H9 (cell line): ENCODE results near the gene CGA. TPM values are rescaled to one million over a fixed set of nuclear protein-coding genes. Genes with fewer than 3 reads are reported as not detected.

Experiments
- DNase-seq: peaks from one replicate; pipeline ENCODE4 v3.0.0-alpha.2; 2017
- H2AFZ ChIP-seq: one replicate; pipeline ENCODE4 v1.6.1; 2013; ENCODE audit warnings: mild to moderate bottlenecking, low read length, control low read depth, moderate library complexity
- H2AK5ac ChIP-seq: 2 replicates; pipeline ENCODE4 v1.6.1; 2013; ENCODE audit warnings: low read length, control low read depth, mixed read lengths; ENCODE audit not compliant: insufficient read length
- H2BK120ac ChIP-seq: one replicate; pipeline ENCODE4 v1.6.1; 2013; ENCODE audit warnings: low read depth, mild to moderate bottlenecking, low read length, control low read depth, inconsistent platforms; ENCODE audit not compliant: poor library complexity, severe bottlenecking
- H2BK12ac ChIP-seq: 2 replicates; pipeline ENCODE4 v1.6.1; 2013; ENCODE audit warnings: low read length, control low read depth, mixed read lengths, low read depth; ENCODE audit not compliant: insufficient read length
- H2BK15ac ChIP-seq: 2 replicates; pipeline ENCODE4 v1.6.1; 2013; ENCODE audit warnings: low read depth, low read length, control low read depth
- H2BK20ac ChIP-seq: one replicate; pipeline ENCODE4 v1.6.1; 2013; ENCODE audit warnings: low read depth, mild to moderate bottlenecking, low read length, control low read depth, inconsistent platforms; ENCODE audit not compliant: poor library complexity, severe bottlenecking
- H2BK5ac ChIP-seq: 2 replicates; pipeline ENCODE4 v1.6.1; 2013; ENCODE audit warnings: low read length, control low read depth, mixed read lengths; ENCODE audit not compliant: insufficient read length
- H3K14ac ChIP-seq: 2 replicates; pipeline ENCODE4 v1.6.1; 2013; ENCODE audit warnings: low read length, control low read depth; ENCODE audit not compliant: insufficient read depth
- H3K18ac ChIP-seq: 2 replicates; pipeline ENCODE4 v1.6.1; 2013; ENCODE audit warnings: low read depth, mild to moderate bottlenecking, mixed read lengths, low read length, control low read depth; ENCODE audit not compliant: insufficient read length
- H3K23ac ChIP-seq: 2 replicates; pipeline ENCODE4 v1.6.1; 2013; ENCODE audit warnings: low read length, control low read depth, mixed read lengths, low read depth; ENCODE audit not compliant: insufficient read length
- H3K23me2 ChIP-seq: 2 replicates; pipeline ENCODE4 v1.6.1; 2013; ENCODE audit warnings: low read depth, mild to moderate bottlenecking, mixed read lengths, low read length, control low read depth; ENCODE audit not compliant: insufficient read length, poor library complexity, severe bottlenecking
- H3K27ac ChIP-seq: 2 replicates; pipeline ENCODE4 v1.5.1; 2013; ENCODE audit warnings: low read length, control low read depth, mixed read lengths, low read depth; ENCODE audit not compliant: insufficient read length
- H3K27me3 ChIP-seq: 2 replicates; pipeline ENCODE4 v1.6.1; 2013; ENCODE audit warnings: low read length, control low read depth, inconsistent platforms; ENCODE audit not compliant: insufficient read depth
- H3K4ac ChIP-seq: 2 replicates; pipeline ENCODE4 v1.6.1; 2013; ENCODE audit warnings: low read depth, mild to moderate bottlenecking, control low read depth, inconsistent platforms, low read length, moderate library complexity
- H3K4me1 ChIP-seq: 2 replicates; pipeline ENCODE4 v1.6.1; 2013; ENCODE audit warnings: low read length, control low read depth, inconsistent platforms; ENCODE audit not compliant: insufficient read depth
- H3K4me2 ChIP-seq: 2 replicates; pipeline ENCODE4 v1.6.1; 2013; ENCODE audit warnings: low read length, control low read depth, mixed read lengths; ENCODE audit not compliant: insufficient read length, insufficient read depth
- H3K56ac ChIP-seq: 2 replicates; pipeline ENCODE4 v1.6.1; 2013; ENCODE audit warnings: low read depth, mild to moderate bottlenecking, mixed read lengths, low read length, control low read depth; ENCODE audit not compliant: insufficient read length
- H3K79me1 ChIP-seq: 2 replicates; pipeline ENCODE4 v1.6.1; 2013; ENCODE audit warnings: low read depth, mild to moderate bottlenecking, moderate library complexity, low read length, control low read depth, inconsistent platforms; ENCODE audit not compliant: insufficient read depth, poor library complexity, severe bottlenecking
- H3K79me2 ChIP-seq: 2 replicates; pipeline ENCODE4 v1.6.1; 2013; ENCODE audit warnings: low read length, control low read depth, inconsistent platforms; ENCODE audit not compliant: insufficient read depth
- H3K9ac ChIP-seq: 2 replicates; pipeline ENCODE4 v1.6.1; 2013; ENCODE audit warnings: low read length, control low read depth, mixed read lengths; ENCODE audit not compliant: insufficient read length; ENCODE audit errors: extremely low read depth
- H3K9me3 ChIP-seq: one replicate; pipeline ENCODE4 v1.6.1; 2013; ENCODE audit warnings: low read depth, low read length, inconsistent platforms; ENCODE audit not compliant: control insufficient read depth
- H3T11ph ChIP-seq: one replicate; pipeline ENCODE4 v1.6.1; 2013; ENCODE audit warnings: mild to moderate bottlenecking, low read length, control low read depth, inconsistent platforms
- H4K20me1 ChIP-seq: one replicate; pipeline ENCODE4 v1.6.1; 2013; ENCODE audit not compliant: control insufficient read depth, insufficient read length, insufficient read depth
- H4K5ac ChIP-seq: 2 replicates; pipeline ENCODE4 v1.6.1; 2013; ENCODE audit warnings: low read depth, mild to moderate bottlenecking, mixed read lengths, low read length, control low read depth; ENCODE audit not compliant: insufficient read length
- H4K8ac ChIP-seq: replicated peaks from 2 replicates; pipeline ENCODE4 v1.6.1; 2013; ENCODE audit warnings: low read length, control low read depth, mixed read lengths, low read depth; ENCODE audit not compliant: insufficient read length
- H4K91ac ChIP-seq: 2 replicates; pipeline ENCODE4 v1.6.1; 2013; ENCODE audit warnings: low read depth, mild to moderate bottlenecking, moderate library complexity, mixed read lengths, low read length, control low read depth; ENCODE audit not compliant: insufficient read length
- H3K27ac Mint-ChIP-seq, 3 experiments: 2 replicates in 2 of 3; 3 replicates in 1 of 3; pipeline ENCODE4 v1.8.0; 2020 to 2021; ENCODE audit warnings: mixed read lengths in 3 of 3, mild to moderate bottlenecking in 1 of 3, moderate library complexity in 1 of 3
- H3K27me3 Mint-ChIP-seq: 2 replicates; pipeline ENCODE4 v1.8.0; 2021; ENCODE audit warnings: low read depth, mild to moderate bottlenecking, moderate library complexity, mixed read lengths
- H3K36me3 Mint-ChIP-seq, 3 experiments: 2 replicates in 2 of 3; 3 replicates in 1 of 3; pipeline ENCODE4 v1.8.0; 2020 to 2021; ENCODE audit warnings: low read depth in 3 of 3, mixed read lengths in 3 of 3; ENCODE audit not compliant: insufficient read depth in 1 of 3
- H3K4me1 Mint-ChIP-seq, 2 experiments: 2 replicates each; pipeline ENCODE4 v1.8.0; 2020; ENCODE audit warnings: mixed read lengths in 2 of 2
- H3K4me3 Mint-ChIP-seq, 2 experiments: 2 replicates in 1 of 2; 3 replicates in 1 of 2; pipeline ENCODE4 v1.8.0; 2020 to 2021; ENCODE audit warnings: mild to moderate bottlenecking in 2 of 2, mixed read lengths in 2 of 2, moderate library complexity in 1 of 2
- H3K9me3 Mint-ChIP-seq, 2 experiments: 2 replicates in 1 of 2; 3 replicates in 1 of 2; pipeline ENCODE4 v1.8.0; 2020; ENCODE audit warnings: mild to moderate bottlenecking in 2 of 2, mixed read lengths in 2 of 2, moderate library complexity in 1 of 2
- WGBS: extraction: QIAGEN DNeasy Blood & Tissue Kit; methylation state at CpG from one replicate; pipeline ENCODE4 v1.1.7; 2013; ENCODE audit warnings: missing lambda C conversion rate, low lambda C conversion rate, mixed read lengths; ENCODE audit not compliant: insufficient read length; ENCODE audit errors: extremely low coverage; 5-methylcytosine and 5-hydroxymethylcytosine counted together
- total RNA-seq: library from RNA; stranded (reverse); gene quantifications from 2 replicates; pipeline ENCODE4 v1.2.1, GENCODE V29; 2021
- TF ChIP-seq, protein P1 (sequence below): fragments of 200-600 bp; sonication (generic); conservative IDR thresholded peaks from 3 replicates; pipeline ENCODE4 v1.8.0; 2021; ENCODE audit warnings: antibody characterized with exemption, mild to moderate bottlenecking

Gene CGA
- total RNA-seq, 1 experiment from 2014 or later: not detected

DNA sequence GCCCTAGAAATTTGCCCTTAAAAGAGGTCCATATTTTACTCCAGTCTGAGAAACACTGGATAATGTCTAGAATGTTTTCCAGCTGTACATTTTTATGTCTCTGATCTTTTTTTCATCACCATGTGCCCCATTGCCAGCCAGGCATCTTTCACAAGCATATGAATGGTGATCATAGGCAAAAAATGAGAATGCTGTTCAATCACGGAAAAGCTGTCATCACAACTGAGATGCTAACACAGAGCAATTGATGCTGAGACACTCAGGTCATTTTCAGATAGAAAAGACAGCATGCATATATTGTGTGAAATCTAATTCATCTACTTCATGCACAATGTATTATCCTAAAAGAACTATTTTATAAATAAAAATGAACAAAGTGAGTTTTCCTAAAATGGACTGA is 41.6 kb downstream of the CGA start:
- TF ChIP-seq, protein P1, sequence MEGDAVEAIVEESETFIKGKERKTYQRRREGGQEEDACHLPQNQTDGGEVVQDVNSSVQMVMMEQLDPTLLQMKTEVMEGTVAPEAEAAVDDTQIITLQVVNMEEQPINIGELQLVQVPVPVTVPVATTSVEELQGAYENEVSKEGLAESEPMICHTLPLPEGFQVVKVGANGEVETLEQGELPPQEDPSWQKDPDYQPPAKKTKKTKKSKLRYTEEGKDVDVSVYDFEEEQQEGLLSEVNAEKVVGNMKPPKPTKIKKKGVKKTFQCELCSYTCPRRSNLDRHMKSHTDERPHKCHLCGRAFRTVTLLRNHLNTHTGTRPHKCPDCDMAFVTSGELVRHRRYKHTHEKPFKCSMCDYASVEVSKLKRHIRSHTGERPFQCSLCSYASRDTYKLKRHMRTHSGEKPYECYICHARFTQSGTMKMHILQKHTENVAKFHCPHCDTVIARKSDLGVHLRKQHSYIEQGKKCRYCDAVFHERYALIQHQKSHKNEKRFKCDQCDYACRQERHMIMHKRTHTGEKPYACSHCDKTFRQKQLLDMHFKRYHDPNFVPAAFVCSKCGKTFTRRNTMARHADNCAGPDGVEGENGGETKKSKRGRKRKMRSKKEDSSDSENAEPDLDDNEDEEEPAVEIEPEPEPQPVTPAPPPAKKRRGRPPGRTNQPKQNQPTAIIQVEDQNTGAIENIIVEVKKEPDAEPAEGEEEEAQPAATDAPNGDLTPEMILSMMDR: no peak
- H2BK15ac ChIP-seq: no peak overlapping the region
- no peaks in the 10 kb centered on the region for H3K9me3 Mint-ChIP-seq
- no peaks in the 10 kb centered on the region for H3K36me3 Mint-ChIP-seq
- no CpG with 5 or more reads among the region's 1 CpG for WGBS
- no peak overlapping the region for H2BK20ac ChIP-seq
- H3K27ac ChIP-seq: no peak overlapping the region
- no peak overlapping the region for H2AK5ac ChIP-seq
- H2BK5ac ChIP-seq: no peak overlapping the region
- DNase-seq: no peak
- H3K4me2 ChIP-seq: no peak overlapping the region
- H3K27me3 ChIP-seq: no peaks in the 10 kb centered on the region
- H3K23ac ChIP-seq: no peak overlapping the region
- no peaks in the 10 kb centered on the region for H3K79me1 ChIP-seq
- H3K27ac Mint-ChIP-seq: no peak overlapping the region
- H3K14ac ChIP-seq: no peak overlapping the region
- H2AFZ ChIP-seq: no peak overlapping the region
- H3K18ac ChIP-seq: no peak overlapping the region
- no peak overlapping the region for H3K56ac ChIP-seq
- H3K4ac ChIP-seq: no peak overlapping the region
- no peaks in the 10 kb centered on the region for H4K20me1 ChIP-seq
- H3K9me3 ChIP-seq: no peaks in the 10 kb centered on the region
- no peak overlapping the region for H2BK12ac ChIP-seq
- no peaks in the 10 kb centered on the region for H3K79me2 ChIP-seq
- no peaks in the 10 kb centered on the region; the same call in 1 of the 2 replicates for H3K27me3 Mint-ChIP-seq
- no peaks in the 10 kb centered on the region; the same call in 1 of the 2 replicates for H3K4me1 ChIP-seq
- H4K8ac ChIP-seq: no peak overlapping the region
- H3K23me2 ChIP-seq: no peaks in the 10 kb centered on the region
- H4K5ac ChIP-seq: no peak overlapping the region
- H3K9ac ChIP-seq: no peak overlapping the region
- no peak overlapping the region for H3T11ph ChIP-seq
- no peak overlapping the region for H4K91ac ChIP-seq
- no peak overlapping the region for H2BK120ac ChIP-seq
- no peaks in the 10 kb centered on the region; a peak in 1 of 4 replicates for H3K4me1 Mint-ChIP-seq
- H3K4me3 Mint-ChIP-seq: no peak overlapping the region
